ENCODE measurements around the gene KRAS.

The KRAS gene

DNA sequence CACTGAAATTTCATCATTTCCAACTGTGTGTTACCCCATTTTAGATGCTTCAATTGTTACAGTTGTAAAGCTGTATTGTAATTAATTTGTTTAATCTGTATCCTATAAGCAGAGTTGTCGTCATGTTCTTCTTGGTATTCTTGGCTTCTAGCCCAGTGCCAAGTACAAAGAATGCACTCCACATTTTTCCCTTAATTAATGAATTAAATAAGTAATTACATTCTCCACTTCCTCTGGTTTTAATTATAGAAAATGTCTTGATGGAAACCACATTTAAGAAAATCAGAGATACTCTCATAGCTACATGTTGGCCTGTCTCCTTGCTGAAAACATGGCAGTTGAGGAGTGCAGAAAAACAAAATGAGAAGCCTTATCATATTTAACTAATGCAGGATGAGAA, 56.5 kb downstream of the KRAS start:
- no peak for DNase-seq

DNA sequence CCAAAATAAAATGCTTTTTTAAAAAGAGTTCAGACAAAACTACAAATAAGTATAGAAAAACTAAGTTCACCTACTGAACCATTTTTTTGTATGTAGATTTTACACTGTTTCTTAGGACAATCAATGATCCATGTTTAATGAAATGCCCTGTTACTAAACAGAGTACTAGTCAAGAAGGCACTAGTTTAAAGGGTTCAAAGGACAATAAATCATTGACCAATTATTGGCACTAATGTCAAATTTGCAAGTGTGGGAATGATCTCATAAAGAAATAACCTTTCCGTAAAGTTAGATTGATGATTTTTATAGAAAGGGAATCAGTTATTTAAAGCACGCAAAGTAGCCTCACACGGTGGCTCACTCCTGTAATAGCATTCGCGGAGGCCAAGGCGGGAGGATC, 59.9 kb downstream of the KRAS start:
- DNase-seq, result no peak

DNA sequence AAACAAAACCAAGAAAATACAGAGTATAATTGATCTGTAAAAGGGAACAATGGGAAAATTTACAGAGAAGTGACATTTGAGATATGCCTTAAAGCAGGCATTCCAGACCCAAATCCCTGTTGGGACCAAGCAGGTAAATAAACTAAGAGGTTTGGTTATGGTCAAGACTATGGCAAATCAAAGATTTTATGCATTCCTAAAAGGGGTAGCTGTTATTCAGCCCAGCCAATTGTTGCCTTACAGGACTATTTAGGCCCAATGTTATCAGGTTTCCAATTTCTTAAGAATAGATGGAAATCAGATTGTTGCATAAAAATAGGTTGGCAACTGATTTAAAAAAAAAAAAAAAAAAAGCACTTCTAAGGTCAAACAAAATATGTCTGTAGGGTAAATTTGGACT, 61.1 kb downstream of the KRAS start:
- no peak for DNase-seq

DNA sequence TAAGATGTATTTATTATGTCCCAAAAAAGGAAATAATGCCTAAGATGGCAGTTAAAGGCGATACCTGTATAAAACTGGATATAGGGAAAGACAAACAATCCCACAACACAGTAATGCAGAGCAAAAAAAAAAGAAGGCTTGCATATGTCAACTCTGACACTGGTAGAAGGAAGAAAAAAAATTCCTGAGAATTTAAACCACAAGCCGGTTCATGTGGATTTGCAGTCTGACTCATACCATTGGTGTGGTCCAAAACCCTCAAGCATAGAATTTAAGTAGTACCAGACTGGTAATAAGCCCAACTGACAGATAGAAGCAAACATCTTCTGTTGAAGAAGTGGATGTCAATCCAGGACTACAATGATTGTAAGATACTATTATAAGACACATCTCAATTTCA, 62.9 kb downstream of the KRAS start:
- DNase-seq, result no peak

DNA sequence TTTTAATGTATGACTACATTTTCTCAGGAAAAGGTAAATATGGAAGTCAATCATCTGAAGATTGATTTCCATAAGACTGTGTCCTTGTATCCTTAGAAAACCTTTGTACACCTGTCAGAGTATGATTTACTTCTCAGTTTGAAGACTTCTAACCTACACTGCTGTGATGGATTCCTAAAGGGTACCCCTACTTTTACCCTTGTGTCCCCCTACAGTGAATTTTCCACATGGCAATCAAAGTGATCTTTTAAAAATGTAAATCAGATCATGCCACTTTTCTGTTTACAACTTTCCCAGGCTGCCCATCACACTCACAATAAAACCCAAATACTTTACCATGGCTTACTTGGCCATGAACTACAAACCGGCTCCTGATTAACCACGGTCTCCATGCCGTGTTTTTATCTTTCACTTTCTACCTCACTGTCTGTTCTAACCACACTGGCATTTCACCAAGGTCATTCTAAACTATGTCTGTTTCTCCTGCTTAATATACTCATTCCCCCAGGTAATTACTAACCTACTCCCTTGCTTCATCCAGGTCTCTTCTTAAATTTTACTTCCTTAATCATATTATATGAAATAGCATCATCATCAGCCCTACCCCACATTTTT, 63.8 kb downstream of the KRAS start:
- no peak for DNase-seq

DNA sequence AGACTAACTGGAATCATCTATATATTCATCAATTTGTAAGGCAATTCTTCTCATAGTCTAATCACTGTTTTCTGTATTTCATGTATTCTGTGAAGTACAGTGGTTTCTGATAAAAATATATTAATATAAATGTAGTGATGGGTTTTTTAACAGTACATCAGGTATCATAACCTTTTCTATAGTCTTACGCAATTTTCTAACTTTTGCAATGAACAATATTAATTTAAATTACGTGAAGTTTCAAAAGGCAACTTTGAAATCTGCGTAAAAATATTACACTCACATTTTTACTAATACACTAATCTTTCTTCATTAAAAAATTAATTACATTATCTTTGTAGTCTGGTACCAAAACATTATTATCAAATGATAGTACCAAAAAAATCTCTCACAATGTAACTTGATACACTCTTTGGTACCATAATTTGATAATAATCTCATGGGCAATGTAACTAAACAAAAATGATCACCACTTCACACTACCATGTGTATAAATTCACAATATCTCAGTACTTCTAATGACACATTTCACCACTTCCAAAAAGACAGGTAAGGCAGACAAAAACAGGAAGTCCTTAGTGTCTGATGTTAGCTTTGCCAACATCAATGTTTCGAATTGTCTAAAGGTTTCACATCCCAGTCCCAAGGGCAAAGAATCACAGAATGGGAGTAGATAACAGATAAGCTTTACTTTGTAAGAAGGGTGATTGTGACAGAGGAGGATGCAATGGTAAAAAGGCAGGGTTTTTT, 64.5 kb downstream of the KRAS start:
- no peak for DNase-seq

DNA sequence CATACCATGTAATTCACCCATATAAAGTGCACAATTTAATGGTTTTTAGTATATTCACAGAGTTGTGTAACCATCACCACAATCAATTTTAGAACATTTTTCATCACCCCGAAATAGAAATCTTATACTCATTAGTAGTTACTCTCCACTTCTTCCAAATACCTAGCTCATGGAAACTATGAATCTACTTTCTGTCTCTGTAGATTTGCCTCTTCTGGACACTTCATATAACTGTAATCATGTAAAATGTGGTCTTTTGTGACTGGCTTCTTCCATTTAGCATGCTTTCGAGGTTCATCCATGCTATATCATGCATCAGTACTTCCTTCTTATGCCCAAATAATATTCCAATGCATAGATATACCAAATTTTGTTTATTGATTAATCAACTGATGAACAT, 66.6 kb downstream of the KRAS start:
- DNase-seq, result no peak

DNA sequence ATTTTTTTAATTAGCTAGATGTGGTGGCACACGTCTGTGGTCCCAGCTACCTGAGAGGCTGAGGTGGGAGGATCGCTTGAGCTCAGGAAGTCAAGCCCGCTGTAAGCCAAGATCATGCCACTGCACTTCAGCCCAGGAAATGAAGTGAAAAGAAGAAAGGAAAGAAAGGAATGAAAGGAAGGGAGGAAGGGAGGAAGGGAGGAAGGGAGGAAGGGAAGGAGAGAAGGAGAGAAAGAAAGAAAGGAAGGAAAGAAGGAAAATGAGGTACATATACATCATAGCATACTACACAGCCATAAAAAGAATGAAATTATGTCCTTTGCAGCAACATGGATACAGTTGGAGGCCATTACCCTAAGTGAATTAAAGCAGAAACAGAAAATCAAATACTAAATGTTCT, 68.0 kb downstream of the KRAS start:
- no peak for DNase-seq

DNA sequence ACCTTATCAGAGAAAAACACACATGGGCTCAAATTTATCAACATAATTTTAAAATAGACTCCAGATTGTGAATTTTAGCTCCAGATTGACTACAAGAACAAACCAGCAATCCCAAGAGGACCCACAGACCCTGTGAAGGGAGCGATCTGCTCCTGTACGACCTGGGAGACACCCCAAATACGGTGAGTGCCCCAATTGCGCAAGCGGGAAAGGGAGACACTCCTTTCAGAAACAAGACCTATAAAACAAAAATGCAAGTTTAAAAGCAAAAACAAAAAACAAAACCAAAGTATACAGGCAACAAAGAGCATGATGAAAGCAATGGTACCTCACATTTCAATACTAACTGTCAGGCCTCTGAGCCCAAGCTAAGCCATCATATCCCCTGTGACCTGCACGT, 87.9 kb downstream of the KRAS start:
- no peak for DNase-seq

DNA sequence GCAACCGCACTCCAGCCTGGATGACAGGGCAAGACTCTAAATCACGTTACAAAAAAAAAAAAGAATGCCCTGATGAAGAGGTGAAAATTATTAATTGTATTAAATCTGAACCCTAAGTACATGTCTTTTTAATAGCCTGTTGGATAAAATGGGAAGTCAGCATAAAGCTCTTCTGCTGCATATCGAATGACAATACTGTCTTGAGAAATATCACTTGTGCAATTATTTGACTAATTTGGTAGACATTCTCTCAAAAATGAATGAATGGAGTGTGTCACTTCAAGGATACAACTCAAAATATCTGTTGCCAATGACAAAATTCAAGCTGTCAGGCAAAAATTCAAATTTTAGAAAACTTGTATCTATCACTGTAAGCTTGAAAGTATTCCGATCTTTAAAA, 94.7 kb downstream of the KRAS start:
- no peak for DNase-seq

DNA sequence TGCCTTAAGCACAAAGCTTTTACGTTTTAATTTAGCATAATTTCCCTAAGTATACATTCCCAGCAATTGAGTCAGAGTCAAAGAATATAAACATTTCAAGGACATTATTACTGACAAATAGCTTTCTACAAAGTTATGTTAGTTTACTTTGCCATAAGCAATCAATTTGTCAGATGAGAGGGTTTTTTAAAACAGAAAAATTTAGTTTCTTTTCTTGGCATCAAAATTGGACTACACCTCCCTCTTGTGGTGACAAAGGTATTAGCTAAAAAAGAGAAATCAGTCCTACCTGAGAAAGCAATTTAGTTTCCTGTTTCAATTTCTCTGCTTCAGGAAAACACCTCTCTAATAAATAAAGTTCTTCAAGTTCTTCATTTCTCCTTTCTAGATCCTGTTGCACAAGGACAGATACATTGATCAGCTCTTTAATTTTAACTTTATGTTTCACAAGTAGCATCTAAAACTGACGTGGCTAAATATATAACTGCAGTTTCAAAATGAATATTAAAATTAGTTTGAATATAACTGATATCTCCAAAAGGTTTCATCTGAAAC, 95.6 kb downstream of the KRAS start:
- no peak for DNase-seq

Data from NCI-H187 treated with DMSO at 0.1 percent for 48 hours (cell line).